SK-N-SH (cell line): ENCODE results near the gene CXCL17.

Experiments
- CTCF ChIP-seq: fragments of 200-600 bp; sonication (generic); IDR thresholded peaks from 2 replicates; pipeline ENCODE4 v1.6.1; 2017; ENCODE audit warnings: antibody characterized with exemption, mild to moderate bottlenecking, moderate library complexity
- EP300 ChIP-seq, 2 experiments: IDR thresholded peaks; 2 replicates each; pipeline versions ENCODE4 v1.4.0 to v1.6.1; 2012; ENCODE audit warnings: borderline replicate concordance in 1 of 2, low read depth in 1 of 2, low read length in 1 of 2
- REST ChIP-seq: IDR thresholded peaks from 2 replicates; pipeline ENCODE4 v1.6.1; 2012; ENCODE audit warnings: mild to moderate bottlenecking, low read depth, low read length, moderate library complexity
- YY1 ChIP-seq: IDR thresholded peaks from 2 replicates; pipeline ENCODE4 v1.4.0; 2012; ENCODE audit warnings: low read depth, mild to moderate bottlenecking

GRCh38 chr19:42392165-42392564 is 50.6 kb downstream of the CXCL17 start:
- TF ChIP-seq CTCF (no peak), YY1 (no peak), REST (no peak), EP300 (IDR thresholded peaks at IDR 0.05; ENCODE audit: borderline replicate concordance in 1 of 2, low read depth in 1 of 2, low read length in 1 of 2) (no peak)
